Hippocampal formation (tissue), 2 donors: ENCODE results near the gene RBM4.
A peak's percentile ranks its signal among the peaks of the same experiment; 100 is the strongest.

Source experiments
- DNase-seq, 2 donors: peaks; one replicate each; lab custom pipeline; 2025; lab: John Stamatoyannopoulos, UW

The RBM4 gene

GRCh38 chr11:66688561-66689534, 50.3 kb downstream of the RBM4 start:
- DNase-seq = no peak

GRCh38 chr11:66689661-66690590, 51.4 kb downstream of the RBM4 start:
- no peak for DNase-seq

- no peak for DNase-seq
Measured at GRCh38 chr11:66691311-66691980, 52.9 kb downstream of the RBM4 start.

DNA sequence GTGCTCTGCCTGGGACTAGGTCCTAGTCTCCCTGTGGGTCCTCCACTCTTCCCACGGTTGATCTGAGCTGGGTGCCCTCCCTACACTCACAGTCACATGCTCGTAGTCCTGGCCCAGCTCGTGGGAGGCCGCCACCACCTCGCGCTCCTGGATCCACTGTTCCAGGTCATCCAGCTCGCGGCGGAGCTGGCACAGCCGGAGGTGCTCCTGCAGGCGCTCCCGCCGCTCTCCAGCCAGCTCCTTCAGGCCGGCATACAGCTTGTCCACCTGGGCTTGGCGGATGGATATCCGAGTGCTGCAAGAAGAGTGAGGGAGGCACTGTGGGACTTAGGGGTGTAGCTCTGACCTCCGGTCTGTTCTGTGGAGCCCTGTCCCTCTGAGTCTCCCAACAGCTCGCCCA, 53.9 kb downstream of the RBM4 start:
- no peak for DNase-seq

GRCh38 chr11:66692871-66693331, 54.4 kb downstream of the RBM4 start:
- DNase-seq = no peak

DNA sequence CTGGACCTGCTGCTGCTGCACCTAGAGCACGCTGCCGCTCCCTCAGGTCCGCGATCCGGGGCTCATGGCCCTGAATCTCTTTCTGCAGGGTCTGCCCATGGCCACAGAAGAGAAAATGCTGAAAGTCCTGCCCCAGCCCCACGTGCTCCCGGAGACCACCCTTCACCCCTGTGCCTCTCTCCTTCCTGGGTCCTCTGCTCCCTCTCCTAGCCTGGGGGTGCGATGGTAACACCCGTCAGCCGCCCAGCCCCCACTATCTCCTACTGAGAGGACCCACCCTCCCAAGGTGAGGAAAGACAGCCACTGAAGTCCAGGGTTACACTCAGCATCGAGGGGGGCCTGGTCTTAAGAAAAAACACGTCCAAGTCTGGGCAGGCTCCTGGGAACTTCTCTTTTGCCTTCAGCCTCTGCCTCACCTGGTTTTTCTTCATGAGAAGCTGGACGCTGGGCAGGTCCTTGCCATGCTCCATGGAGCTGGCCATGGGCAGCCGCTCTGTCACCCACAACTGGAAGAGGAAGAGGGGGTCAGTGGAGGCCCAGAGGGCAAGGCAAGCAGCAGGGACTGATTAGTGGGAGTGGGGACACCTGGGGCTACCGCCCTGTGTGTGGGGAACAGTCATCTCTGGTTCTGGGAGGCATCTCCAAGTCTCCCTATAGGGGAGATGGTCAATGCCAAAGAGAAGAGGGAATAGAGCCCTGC, 55.0 kb downstream of the RBM4 start:
- DNase-seq = no peak

GRCh38 chr11:66694056-66694410, 55.5 kb downstream of the RBM4 start:
- DNase-seq = no peak

DNA sequence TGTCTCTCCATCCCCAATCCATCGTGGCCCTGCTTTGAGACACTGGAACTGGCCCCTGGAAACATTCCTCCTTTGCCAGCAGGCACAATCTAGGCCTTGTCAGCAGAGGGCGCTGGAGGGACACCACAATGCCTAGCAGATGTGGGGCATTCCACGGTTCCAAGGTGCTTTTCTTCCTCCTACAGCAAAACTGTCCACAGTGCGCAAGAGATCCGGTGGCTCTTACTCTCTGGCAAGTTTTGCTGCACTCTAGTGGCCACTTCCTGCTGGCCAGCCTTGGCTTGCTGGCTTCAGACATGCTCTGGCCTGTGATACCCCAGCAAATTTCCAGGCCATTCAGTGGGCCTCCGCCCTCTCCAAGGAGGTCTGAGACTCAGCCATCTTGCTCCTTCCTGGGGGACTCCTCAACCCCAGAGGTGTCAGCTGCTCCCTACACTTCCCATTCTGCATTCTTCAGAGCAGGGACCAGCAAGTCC, 56.3 kb downstream of the RBM4 start:
- DNase-seq = peak; percentile 53 to 74
